ENCODE results near the gene RERE. TPM values are rescaled to one million over a fixed set of nuclear protein-coding genes. Genes with fewer than 3 reads are reported as not detected.
A peak's percentile ranks its signal among the peaks of the same experiment; 100 is the strongest.

Gene RERE
- total and polyA plus RNA-seq, 11 donors = 53.5 to 236 (median 121) TPM

DNA sequence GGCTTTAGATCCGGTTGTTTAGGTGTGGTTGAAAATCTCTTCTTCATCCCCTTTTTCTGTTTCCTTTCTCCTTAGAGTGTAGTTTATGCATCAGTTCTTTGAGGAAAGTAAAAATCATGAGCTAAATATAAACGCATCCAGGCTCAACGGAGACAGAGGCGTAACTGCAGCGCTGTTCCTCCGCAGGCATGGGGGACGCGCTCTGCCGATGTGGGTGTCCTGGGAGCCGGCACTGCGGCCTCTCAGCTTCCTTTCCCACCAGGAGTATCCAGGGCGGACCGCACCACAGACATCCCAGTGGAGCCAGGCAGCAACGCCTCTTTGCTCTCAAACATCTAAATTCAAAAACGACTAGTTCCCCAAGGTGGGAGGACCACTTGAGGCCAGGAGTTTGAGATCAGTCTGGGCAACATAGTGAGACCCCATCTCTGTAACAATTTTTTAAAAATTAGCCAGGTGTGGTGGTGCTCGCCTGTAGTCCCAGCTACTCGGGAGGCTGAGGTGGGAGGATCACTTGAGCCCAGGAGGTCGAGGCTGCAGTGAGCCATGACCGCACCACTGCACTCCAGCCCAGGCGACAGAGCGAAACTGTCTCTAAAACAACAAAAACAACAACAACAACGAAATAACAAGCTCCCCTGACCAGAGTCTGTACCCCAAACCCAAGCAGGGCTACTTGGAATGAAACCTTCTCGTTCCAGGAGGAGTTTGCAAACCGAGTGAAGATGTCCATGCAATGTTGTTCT, 483.2 kb downstream of the RERE start:
- intact Hi-C loops (cut with DNase I) = no loop called here
- no peak overlapping the region for H3K4me3 ChIP-seq
- peaks cover 0 to 15% (median 0%) of the 10 kb centered on the region in 9 donors for H3K36me3 ChIP-seq
- H3K9me3 ChIP-seq = no peaks in the 10 kb centered on the region
- H3K27ac ChIP-seq = no peak overlapping the region
- H3K4me1 ChIP-seq = no peaks in the 10 kb centered on the region
- H3K27me3 ChIP-seq = no peaks in the 10 kb centered on the region
- WGBS, 4 donors = 77 to 90% (median 89%) methylated on average over 24 of the region's 24 CpGs
- DNase-seq = peak in 2 of 5 donors; percentile 9 to 27
- TF ChIP-seq, protein P1, sequence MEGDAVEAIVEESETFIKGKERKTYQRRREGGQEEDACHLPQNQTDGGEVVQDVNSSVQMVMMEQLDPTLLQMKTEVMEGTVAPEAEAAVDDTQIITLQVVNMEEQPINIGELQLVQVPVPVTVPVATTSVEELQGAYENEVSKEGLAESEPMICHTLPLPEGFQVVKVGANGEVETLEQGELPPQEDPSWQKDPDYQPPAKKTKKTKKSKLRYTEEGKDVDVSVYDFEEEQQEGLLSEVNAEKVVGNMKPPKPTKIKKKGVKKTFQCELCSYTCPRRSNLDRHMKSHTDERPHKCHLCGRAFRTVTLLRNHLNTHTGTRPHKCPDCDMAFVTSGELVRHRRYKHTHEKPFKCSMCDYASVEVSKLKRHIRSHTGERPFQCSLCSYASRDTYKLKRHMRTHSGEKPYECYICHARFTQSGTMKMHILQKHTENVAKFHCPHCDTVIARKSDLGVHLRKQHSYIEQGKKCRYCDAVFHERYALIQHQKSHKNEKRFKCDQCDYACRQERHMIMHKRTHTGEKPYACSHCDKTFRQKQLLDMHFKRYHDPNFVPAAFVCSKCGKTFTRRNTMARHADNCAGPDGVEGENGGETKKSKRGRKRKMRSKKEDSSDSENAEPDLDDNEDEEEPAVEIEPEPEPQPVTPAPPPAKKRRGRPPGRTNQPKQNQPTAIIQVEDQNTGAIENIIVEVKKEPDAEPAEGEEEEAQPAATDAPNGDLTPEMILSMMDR (IDR thresholded peaks at IDR 0.05) = no peak
- TF ChIP-seq POLR2A (IDR thresholded peaks at IDR 0.05) = no peak
- ATAC-seq = no peak

DNA sequence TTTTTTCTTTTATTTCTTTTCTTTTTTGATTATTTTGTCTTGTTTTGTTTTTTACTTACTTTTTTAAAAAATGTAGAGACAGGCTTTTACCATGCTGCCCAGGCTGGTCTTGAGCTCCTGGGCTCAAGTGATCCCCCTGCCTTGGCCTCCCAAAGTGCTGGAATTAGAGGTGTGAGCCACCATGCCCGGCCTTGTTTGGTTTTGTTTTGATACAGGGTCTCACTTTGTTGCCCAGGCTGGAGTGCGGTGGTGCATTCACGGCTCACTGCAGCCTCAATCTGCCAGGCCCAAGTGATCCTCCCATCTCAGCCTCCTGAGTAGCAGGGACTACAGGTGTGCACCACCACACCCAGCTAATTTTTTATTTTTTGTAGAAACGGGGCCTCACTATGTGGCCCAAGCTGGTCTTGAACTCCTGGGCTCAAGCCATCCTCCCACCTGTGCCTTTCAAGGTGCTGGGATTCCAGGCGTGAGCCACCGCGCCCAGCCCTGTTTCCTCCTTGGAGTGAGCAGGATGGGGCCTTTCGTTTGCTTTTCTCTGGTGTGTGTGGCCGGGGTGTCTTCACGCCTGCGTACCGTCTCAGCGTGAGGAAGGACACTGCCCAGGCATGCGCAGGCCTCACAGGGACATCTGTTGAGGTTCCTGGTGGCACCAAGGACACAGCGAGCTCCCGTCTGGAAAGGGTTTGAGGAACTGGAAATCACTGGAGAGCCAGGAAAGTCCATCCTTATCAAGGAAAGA, 484.0 kb downstream of the RERE start:
- DNase-seq = peak in 2 of 5 donors; percentile 15 to 43
- Histone ChIP-seq H3K27me3 (no peaks in the 10 kb centered on the region), H3K27ac (no peak overlapping the region), H3K9me3 (no peaks in the 10 kb centered on the region), H3K4me3 (no peak overlapping the region), H3K4me1 (no peaks in the 10 kb centered on the region), H3K36me3 (peaks cover 0 to 14% (median 0%) of the 10 kb centered on the region in 9 donors)
- ATAC-seq = no peak
- WGBS, 4 donors = 92 to 98% (median 93%) methylated on average over 16 of the region's 16 CpGs
- intact Hi-C loops (cut with DNase I) = no loop called here
- TF ChIP-seq, protein P1 (IDR thresholded peaks at IDR 0.05) = no peak
- no peak for TF ChIP-seq POLR2A (IDR thresholded peaks at IDR 0.05)

DNA sequence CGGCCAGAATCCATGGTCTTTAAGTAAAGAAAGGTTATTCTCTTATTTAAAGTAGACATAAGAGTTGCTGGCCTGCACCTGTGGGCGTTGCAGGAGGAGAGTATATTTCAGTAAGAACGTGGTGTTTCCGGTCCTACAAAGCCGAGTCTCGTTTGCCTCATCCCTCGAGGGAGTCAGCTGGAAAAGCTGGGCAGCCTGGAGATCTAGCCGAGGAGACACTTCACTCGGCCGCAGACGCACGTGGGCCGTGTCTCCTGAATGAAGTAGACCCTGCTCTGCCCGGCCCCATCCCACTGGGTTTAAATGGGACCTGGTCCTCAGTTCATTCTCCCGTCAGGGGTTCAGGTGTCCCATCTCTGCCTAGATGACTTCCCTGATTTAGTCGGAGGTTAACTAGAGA, 484.6 kb downstream of the RERE start:
- DNase-seq (peak in 2 of 5 donors; percentile 17 to 40), ATAC-seq (no peak)
- Histone ChIP-seq H3K27ac (no peak overlapping the region), H3K4me3 (no peak overlapping the region), H3K27me3 (no peaks in the 10 kb centered on the region), H3K36me3 (peaks cover 0 to 12% (median 0%) of the 10 kb centered on the region in 9 donors), H3K4me1 (no peaks in the 10 kb centered on the region), H3K9me3 (no peaks in the 10 kb centered on the region)
- WGBS, 4 donors = 87 to 91% (median 89%) methylated on average over 16 of the region's 16 CpGs
- intact Hi-C loops (cut with DNase I) = no loop called here
- no peak for TF ChIP-seq POLR2A (IDR thresholded peaks at IDR 0.05)

DNA sequence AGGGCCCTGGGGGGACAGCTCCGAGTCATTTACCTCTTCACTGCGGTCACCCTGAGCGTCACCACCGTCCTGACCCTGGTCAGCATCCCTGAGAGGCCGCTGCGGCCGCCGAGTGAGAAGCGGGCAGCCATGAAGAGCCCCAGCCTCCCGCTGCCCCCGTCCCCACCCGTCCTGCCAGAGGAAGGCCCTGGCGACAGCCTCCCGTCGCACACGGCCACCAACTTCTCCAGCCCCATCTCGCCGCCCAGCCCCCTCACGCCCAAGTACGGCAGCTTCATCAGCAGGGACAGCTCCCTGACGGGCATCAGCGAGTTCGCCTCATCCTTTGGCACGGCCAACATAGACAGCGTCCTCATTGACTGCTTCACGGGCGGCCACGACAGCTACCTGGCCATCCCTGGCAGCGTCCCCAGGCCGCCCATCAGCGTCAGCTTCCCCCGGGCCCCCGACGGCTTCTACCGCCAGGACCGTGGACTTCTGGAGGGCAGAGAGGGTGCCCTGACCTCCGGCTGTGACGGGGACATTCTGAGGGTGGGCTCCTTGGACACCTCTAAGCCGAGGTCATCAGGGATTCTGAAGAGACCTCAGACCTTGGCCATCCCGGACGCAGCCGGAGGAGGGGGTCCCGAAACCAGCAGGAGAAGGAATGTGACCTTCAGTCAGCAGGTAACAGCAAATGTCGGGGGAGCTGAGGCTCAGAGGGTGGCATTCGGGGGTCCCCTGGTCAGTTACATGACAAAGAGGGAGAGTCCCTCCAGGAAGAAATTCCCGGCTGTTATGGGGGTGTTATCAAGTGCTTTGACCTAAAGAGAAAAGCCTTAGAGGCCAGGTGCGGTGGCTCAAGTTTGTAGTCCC, 486.9 kb downstream of the RERE start:
- ATAC-seq (peak in 1 of 4 donors; percentile 17), DNase-seq (peak in 2 of 5 donors; percentile 19 to 33)
- Histone ChIP-seq H3K27me3 (no peaks in the 10 kb centered on the region), H3K9me3 (no peaks in the 10 kb centered on the region), H3K27ac (no peak overlapping the region), H3K4me3 (no peak overlapping the region), H3K4me1 (no peaks in the 10 kb centered on the region), H3K36me3 (peaks cover 0 to 18% (median 2%) of the 10 kb centered on the region in 9 donors)
- 94 to 95% (median 94%) methylated on average over 43 to 47 of the region's 47 CpGs for WGBS, 4 donors
- intact Hi-C loops (cut with DNase I) = no loop called here
- no peak for TF ChIP-seq POLR2A (IDR thresholded peaks at IDR 0.05)
- TF ChIP-seq, protein P1 (IDR thresholded peaks at IDR 0.05) = no peak

All from heart left ventricle (tissue), 16 donors.